WI38 (cell line): Measurements from ENCODE around the gene GNE.
"Not testable (repeated sequence)": the region's sequence is repeated elsewhere in the genome, so short reads cannot be mapped to it uniquely, and the experiment has no call there.

Experiments
- H3K4me3 ChIP-seq: 2 replicates; pipeline ENCODE4 v1.5.1; 2011; ENCODE audit warnings: low read depth, mild to moderate bottlenecking, control low read depth, low read length
- CTCF ChIP-seq: IDR thresholded peaks from 2 replicates; pipeline ENCODE4 v1.5.1; 2012; ENCODE audit warnings: low read depth, mild to moderate bottlenecking, control low read depth, low read length

GNE gene

DNA sequence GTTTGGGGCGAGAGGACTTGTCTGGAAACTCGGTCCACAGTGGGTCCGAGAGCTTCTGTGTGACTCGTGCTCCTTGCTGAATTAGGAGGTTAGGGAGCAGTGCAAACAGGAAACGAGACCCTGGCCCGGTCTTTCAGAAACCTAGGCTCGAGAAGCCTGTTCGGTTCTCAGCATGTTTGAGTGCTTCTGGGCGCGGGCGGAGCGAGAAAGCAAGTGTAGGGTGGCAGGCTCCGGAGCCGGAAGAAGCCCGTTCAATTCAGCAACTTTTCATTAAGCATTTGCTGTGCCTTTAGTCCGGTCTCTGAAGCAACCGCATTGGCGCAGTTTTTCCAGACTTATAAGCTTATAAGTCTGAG is 67.0 kb downstream of the GNE start:
- no peak for TF ChIP-seq CTCF
- H3K4me3 ChIP-seq, result peak overlapping the region; percentile 80

DNA sequence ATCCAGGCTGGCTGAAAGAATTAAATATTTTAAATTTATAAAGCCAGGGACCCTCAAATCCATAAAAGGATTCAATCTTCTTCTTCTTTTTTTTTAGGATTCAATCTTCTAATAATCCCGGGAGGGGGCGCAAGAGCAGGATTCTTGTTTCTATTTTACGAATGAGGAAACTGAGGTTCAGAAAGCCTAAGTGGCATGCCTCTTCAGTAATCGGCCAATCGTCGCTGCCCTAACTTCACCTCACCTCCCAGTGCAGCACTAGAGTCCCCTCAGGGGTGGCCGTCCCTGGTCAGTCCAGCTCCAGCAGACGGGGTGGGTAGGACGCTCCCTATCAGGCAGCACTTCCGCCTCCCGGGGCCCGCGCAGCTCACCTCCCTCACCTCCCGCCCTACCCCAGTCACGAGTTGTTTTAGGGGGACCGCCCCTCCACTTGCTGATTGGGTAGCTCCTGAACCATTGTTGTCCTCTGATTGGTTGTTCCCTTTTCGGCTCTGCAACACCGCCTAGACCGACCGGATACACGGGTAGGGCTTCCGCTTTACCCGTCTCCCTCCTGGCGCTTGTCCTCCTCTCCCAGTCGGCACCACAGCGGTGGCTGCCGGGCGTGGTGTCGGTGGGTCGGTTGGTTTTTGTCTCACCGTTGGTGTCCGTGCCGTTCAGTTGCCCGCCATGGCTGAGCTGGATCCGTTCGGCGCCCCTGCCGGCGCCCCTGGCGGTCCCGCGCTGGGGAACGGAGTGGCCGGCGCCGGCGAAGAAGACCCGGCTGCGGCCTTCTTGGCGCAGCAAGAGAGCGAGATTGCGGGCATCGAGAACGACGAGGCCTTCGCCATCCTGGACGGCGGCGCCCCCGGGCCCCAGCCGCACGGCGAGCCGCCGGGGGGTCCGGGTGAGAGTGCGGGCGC is 67.6 kb downstream of the GNE start, which contains the start of gene CLTA:
Gene CLTA (plus strand): TSS at position 534 of the 902 bp plus-strand sequence. CDS start 136 bp downstream, at position 670.
- peak; percentile 49 for TF ChIP-seq CTCF
- peak within 1 kb of the TSS; percentile 80 for H3K4me3 ChIP-seq

GRCh38 chr9:36189976-36190375 is 68.3 kb downstream of the GNE start:
- H3K4me3 ChIP-seq, result peak overlapping the region; percentile 80

GRCh38 chr9:36188212-36188611 is 70.0 kb downstream of the GNE start:
- no peak overlapping the region for H3K4me3 ChIP-seq
- TF ChIP-seq CTCF, result no peak

More at GRCh38 chr9:36189976-36190375, 68.3 kb downstream of the GNE start:
- TF ChIP-seq CTCF, result no peak

DNA sequence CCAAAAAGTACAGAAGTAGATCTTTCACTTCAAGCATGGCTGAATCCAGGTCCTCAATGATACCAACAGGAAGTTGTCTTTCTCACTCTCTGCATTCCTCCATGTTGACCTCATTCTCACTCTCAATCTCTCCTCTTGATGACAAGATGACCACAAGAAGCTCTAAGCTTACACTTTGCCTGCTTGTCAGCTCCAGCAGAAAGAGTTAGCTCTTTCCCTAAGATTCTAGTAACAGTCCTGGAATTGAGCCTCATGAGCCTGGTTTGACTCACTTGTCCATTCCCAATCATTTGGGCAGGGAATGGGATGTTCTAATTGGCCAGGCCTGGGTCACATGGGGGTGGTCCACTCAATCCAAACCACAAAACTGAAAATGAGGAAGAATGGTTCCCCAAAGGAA is 70.8 kb downstream of the GNE start:
- no peak for TF ChIP-seq CTCF
- H3K4me3 ChIP-seq, result no peak overlapping the region

DNA sequence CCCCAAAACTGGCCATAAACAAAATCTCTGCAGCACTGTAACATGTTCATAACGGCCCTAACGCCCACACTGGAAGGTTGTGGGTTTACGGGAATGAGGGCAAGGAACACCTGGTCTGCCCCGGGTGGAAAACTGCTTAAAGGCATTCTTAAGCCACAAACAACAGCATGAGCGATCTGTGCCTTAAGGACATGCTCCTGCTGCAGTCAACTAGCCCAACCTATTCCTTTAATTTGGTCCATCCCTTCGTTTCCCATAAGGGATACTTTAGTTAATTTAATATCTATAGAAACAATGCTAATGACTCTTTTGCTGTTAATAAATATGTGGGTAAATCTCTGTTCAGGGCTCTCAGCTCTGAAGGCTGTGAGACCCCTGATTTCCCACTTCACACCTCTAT is 78.0 kb downstream of the GNE start:
- H3K4me3 ChIP-seq, result not testable (repeated sequence)

GRCh38 chr9:36177571-36177970 is 80.7 kb downstream of the GNE start:
- TF ChIP-seq CTCF, result no peak
- H3K4me3 ChIP-seq, result no peak overlapping the region

DNA sequence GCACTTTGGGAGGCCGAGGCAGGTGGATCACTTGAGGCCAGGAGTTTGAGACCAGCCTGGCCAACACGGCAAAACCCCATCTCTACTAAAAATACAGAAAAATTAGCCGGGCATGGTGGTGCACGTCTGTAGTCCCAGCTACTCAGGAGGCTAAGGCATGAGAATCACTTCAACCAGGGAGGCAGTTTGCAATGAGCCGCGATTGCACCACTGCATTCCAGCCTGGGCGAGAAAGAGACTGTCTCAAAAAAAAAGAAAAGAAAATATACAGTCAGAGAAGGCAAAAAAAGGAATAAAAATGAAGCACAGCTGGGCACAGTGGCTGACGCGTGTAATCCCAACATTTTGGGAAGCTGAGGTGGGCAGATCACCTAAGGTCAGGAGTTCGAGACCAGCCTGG is 81.8 kb downstream of the GNE start:
- not testable (repeated sequence) for H3K4me3 ChIP-seq

- not testable (repeated sequence) for H3K4me3 ChIP-seq
Measured at GRCh38 chr9:36175209-36175608, 83.0 kb downstream of the GNE start.
